SK-N-SH (cell line): ENCODE results near the gene TAS2R30. TPM values are rescaled to one million over a fixed set of nuclear protein-coding genes. Genes with fewer than 3 reads are reported as not detected.
"Not testable (repeated sequence)": the region's sequence is repeated elsewhere in the genome, so short reads cannot be mapped to it uniquely, and the experiment has no call there.

Experiments used
- CTCF ChIA-PET: fragments of 300-600, 350-600 bp; formaldehyde crosslinking; extraction: SDS; loops from one replicate; lab custom pipeline; 2021; lab: Yijun Ruan, JAX
- POLR2A ChIA-PET: fragments of 350-600 bp; sonication (Branson Sonifier 250); formaldehyde crosslinking; extraction: SDS; loops from one replicate; lab custom pipeline; 2020; ENCODE audit warnings: antibody characterized with exemption, inconsistent platforms; lab: Yijun Ruan, JAX
- DNase-seq: peaks from one replicate; pipeline ENCODE4 v3.0.0; 2012
- H2AFZ ChIP-seq: fragments of 200-600 bp; sonication (generic); 2 replicates; pipeline ENCODE4 v1.8.1; 2016; ENCODE audit warnings: antibody characterized with exemption, mild to moderate bottlenecking, low read depth
- H3F3A ChIP-seq: fragments of 200-600 bp; sonication (generic); replicated peaks from 2 replicates; pipeline ENCODE3; 2016; ENCODE audit warnings: antibody characterized with exemption, mild to moderate bottlenecking; ENCODE audit not compliant: insufficient read depth
- H3K27ac ChIP-seq, 2 experiments: fragments of 200-500 bp in 1 of 2; fragments of 200-600 bp in 1 of 2; sonication (Bioruptor generic) in 1 of 2; sonication (generic), shearing (Covaris generic) in 1 of 2; 2 replicates each; pipeline versions ENCODE4 v1.5.1 to v1.6.1; 2014 to 2016; ENCODE audit warnings: low read depth in 2 of 2, inconsistent platforms in 1 of 2, low read length in 1 of 2, mild to moderate bottlenecking in 1 of 2, mixed read lengths in 1 of 2
- H3K27me3 ChIP-seq: fragments of 200-600 bp; sonication (generic), shearing (Covaris generic); 2 replicates; pipeline ENCODE4 v1.6.1; 2016; ENCODE audit warnings: mixed run types; ENCODE audit not compliant: insufficient read depth
- H3K36me3 ChIP-seq, 2 experiments: fragments of 200-500 bp in 1 of 2; fragments of 200-600 bp in 1 of 2; sonication (Bioruptor generic) in 1 of 2; sonication (generic) in 1 of 2; replicated peaks in 1 of 2; 2 replicates each; pipeline versions ENCODE3 to v1.5.1; 2014 to 2016; ENCODE audit warnings: low read length in 1 of 2, mild to moderate bottlenecking in 1 of 2; ENCODE audit not compliant: insufficient read depth in 2 of 2, control insufficient read depth in 1 of 2
- H3K4me1 ChIP-seq, 2 experiments: fragments of 200-500 bp in 1 of 2; fragments of 200-600 bp in 1 of 2; sonication (Bioruptor generic) in 1 of 2; sonication (generic), shearing (Covaris generic) in 1 of 2; 2 replicates each; pipeline versions ENCODE4 v1.5.1 to v1.6.1; 2014 to 2016; ENCODE audit warnings: low read depth in 1 of 2, low read length in 1 of 2, mixed run types in 1 of 2; ENCODE audit not compliant: insufficient read depth in 2 of 2, control insufficient read depth in 1 of 2
- H3K4me2 ChIP-seq: fragments of 200-600 bp; sonication (generic), shearing (Covaris generic); 2 replicates; pipeline ENCODE4 v1.6.1; 2017; ENCODE audit warnings: mixed run types
- H3K4me3 ChIP-seq, 2 experiments: fragments of 200-500 bp in 1 of 2; fragments of 200-600 bp in 1 of 2; sonication (Bioruptor generic) in 1 of 2; sonication (generic), shearing (Covaris generic) in 1 of 2; 2 replicates each; pipeline versions ENCODE4 v1.5.1 to v1.8.1; 2014 to 2016; ENCODE audit warnings: low read depth in 2 of 2, inconsistent platforms in 1 of 2, low read length in 1 of 2, mild to moderate bottlenecking in 1 of 2, mixed read lengths in 1 of 2, moderate library complexity in 1 of 2
- H3K79me2 ChIP-seq: fragments of 200-600 bp; sonication (generic); 2 replicates; pipeline ENCODE4 v1.8.1; 2017; ENCODE audit warnings: mild to moderate bottlenecking; ENCODE audit not compliant: insufficient read depth
- H3K9ac ChIP-seq: fragments of 200-600 bp; sonication (generic); 2 replicates; pipeline ENCODE4 v1.6.1; 2017; ENCODE audit warnings: mixed run types
- H3K9me2 ChIP-seq: fragments of 200-600 bp; sonication (generic); 2 replicates; pipeline ENCODE4 v1.6.1; 2017; ENCODE audit warnings: mixed run types
- H3K9me3 ChIP-seq: fragments of 200-600 bp; sonication (generic); 2 replicates; pipeline ENCODE4 v1.6.1; 2017; ENCODE audit warnings: mixed run types, mild to moderate bottlenecking, moderate library complexity
- H4K20me1 ChIP-seq: fragments of 200-600 bp; sonication (generic); 2 replicates; pipeline ENCODE4 v1.6.1; 2017; ENCODE audit warnings: mild to moderate bottlenecking, mixed run types; ENCODE audit not compliant: insufficient read depth
- EP300 ChIP-seq, 2 experiments: IDR thresholded peaks; 2 replicates each; pipeline versions ENCODE4 v1.4.0 to v1.6.1; 2012; ENCODE audit warnings: borderline replicate concordance in 1 of 2, low read depth in 1 of 2, low read length in 1 of 2
- FOSL2 ChIP-seq: IDR thresholded peaks from 2 replicates; pipeline ENCODE4 v1.4.0; 2012; ENCODE audit warnings: low read depth, mild to moderate bottlenecking, moderate library complexity, borderline replicate concordance
- FOXJ3 ChIP-seq: sonication (generic); formaldehyde crosslinking; IDR thresholded peaks from 2 replicates; pipeline ENCODE4 v1.5.1; 2020; ENCODE audit warnings: mild to moderate bottlenecking, missing genetic modification reagents
- GABPA ChIP-seq: IDR thresholded peaks from 2 replicates; pipeline ENCODE4 v1.4.0; 2012; ENCODE audit warnings: low read depth, mild to moderate bottlenecking
- GATA2 ChIP-seq: sonication (generic); formaldehyde crosslinking; IDR thresholded peaks from 2 replicates; pipeline ENCODE4 v1.5.0; 2020; ENCODE audit warnings: mild to moderate bottlenecking, missing genetic modification reagents
- IRF3 ChIP-seq: fragments of 150-350 bp; IDR thresholded peaks from 2 replicates; pipeline ENCODE4 v1.6.1; 2016; ENCODE audit warnings: mild to moderate bottlenecking, low read depth, low read length
- MAX ChIP-seq: IDR thresholded peaks from 2 replicates; pipeline ENCODE4 v1.4.0; 2012; ENCODE audit warnings: low read depth
- MXI1 ChIP-seq: IDR thresholded peaks from 2 replicates; pipeline ENCODE4 v1.6.1; 2012; ENCODE audit warnings: mild to moderate bottlenecking, low read depth, low read length, improper control_type of control experiment
- NFIC ChIP-seq: IDR thresholded peaks from 2 replicates; pipeline ENCODE4 v1.4.0; 2012; ENCODE audit warnings: borderline replicate concordance
- PBX3 ChIP-seq: IDR thresholded peaks from 2 replicates; pipeline ENCODE4; 2012
- RAD21 ChIP-seq: IDR thresholded peaks from 2 replicates; pipeline ENCODE4 v1.6.1; 2012; ENCODE audit warnings: mild to moderate bottlenecking, low read length
- REST ChIP-seq: IDR thresholded peaks from 2 replicates; pipeline ENCODE4 v1.6.1; 2012; ENCODE audit warnings: mild to moderate bottlenecking, low read depth, low read length, moderate library complexity
- RFX5 ChIP-seq: IDR thresholded peaks from 2 replicates; pipeline ENCODE4 v1.6.1; 2012; ENCODE audit warnings: mild to moderate bottlenecking, improper control_type of control experiment, low read length
- TCF12 ChIP-seq: IDR thresholded peaks from 2 replicates; pipeline ENCODE4 v1.4.0; 2012
- USF1 ChIP-seq: IDR thresholded peaks from 2 replicates; pipeline ENCODE4 v1.4.0; 2012; ENCODE audit warnings: low read depth, borderline replicate concordance
- USF2 ChIP-seq: fragments of 150-350 bp; IDR thresholded peaks from 2 replicates; pipeline ENCODE4 v1.6.1; 2017; ENCODE audit warnings: antibody characterized with exemption, low read length, low read depth, borderline replicate concordance
- YY1 ChIP-seq: IDR thresholded peaks from 2 replicates; pipeline ENCODE4 v1.4.0; 2012; ENCODE audit warnings: low read depth, mild to moderate bottlenecking
- ZBTB33 ChIP-seq: IDR thresholded peaks from 2 replicates; pipeline ENCODE4 v1.4.0; 2012; ENCODE audit warnings: low read depth, borderline replicate concordance
- WGBS: methylation state at CpG from one replicate; pipeline ENCODE4 v1.1.6; 2017; ENCODE audit warnings: low lambda C conversion rate; 5-methylcytosine and 5-hydroxymethylcytosine counted together
- polyA plus RNA-seq, 3 experiments: library from polyadenylated mRNA; depleted of rRNA; stranded (reverse); fragments of >200 nt; gene quantifications; 2 replicates each; pipeline ENCODE4 v1.2.3, GENCODE V29; 2012

Gene TAS2R30
- polyA plus RNA-seq, 1 of the 3 experiments (the other 2 are of a cell fraction), result 0.05 TPM

- TF ChIP-seq ZBTB33, result no peak
- no peak for TF ChIP-seq MXI1
- TF ChIP-seq TCF12, result no peak
- no peak for TF ChIP-seq YY1
- no peak for TF ChIP-seq MAX
- TF ChIP-seq FOSL2, result no peak
- TF ChIP-seq PBX3, result no peak
- TF ChIP-seq USF2, result no peak
Measured at GRCh38 chr12:11106288-11106687, 28.2 kb downstream of the TAS2R30 start (continued).

- Histone ChIP-seq H3K4me2 (no peak overlapping the region), H3K27me3 (no peaks in the 10 kb centered on the region), H3K9ac (no peak overlapping the region), H3K9me2 (no peaks in the 10 kb centered on the region), H3K27ac (no peak overlapping the region), H3K9me3 (no peaks in the 10 kb centered on the region), H3K79me2 (peaks cover 65% of the 10 kb centered on the region), H2AFZ (no peak overlapping the region), H4K20me1 (no peaks in the 10 kb centered on the region), H3K36me3 (peaks cover 0 to 22% of the 10 kb centered on the region in 2 experiments), H3K4me1 (no peaks in the 10 kb centered on the region), H3K4me3 (no peak overlapping the region), H3F3A (no peaks in the 10 kb centered on the region)
- no peak for DNase-seq
- TF ChIP-seq GABPA, result no peak
- no peak for TF ChIP-seq NFIC
- no peak for TF ChIP-seq RFX5
- TF ChIP-seq RAD21, result no peak
- TF ChIP-seq GATA2, result no peak
- no peak for TF ChIP-seq FOXJ3 (CRISPR knock-in tag)
- no peak for TF ChIP-seq REST
- TF ChIP-seq EP300 (IDR thresholded peaks at IDR 0.05; ENCODE audit: borderline replicate concordance in 1 of 2, low read depth in 1 of 2, low read length in 1 of 2), result no peak
- no peak for TF ChIP-seq TCF12
- no peak for TF ChIP-seq IRF3
- TF ChIP-seq USF1, result no peak
- ChIA-PET POLR2A (no interaction called here), CTCF (no interaction called here)
- 27% methylated on average over 2 of the region's 2 CpGs for WGBS
Measured at GRCh38 chr12:11105546-11105945, 28.9 kb downstream of the TAS2R30 start.

GRCh38 chr12:11094910-11095309 lies 39.5 kb downstream of the TAS2R30 start:
- DNase-seq, H3K4me1 ChIP-seq, H3K9me2 ChIP-seq, H3K79me2 ChIP-seq, H3K4me2 ChIP-seq, H3K36me3 ChIP-seq, H3F3A ChIP-seq, H3K9ac ChIP-seq, CTCF ChIA-PET, H3K4me3 ChIP-seq, H3K27ac ChIP-seq, POLR2A ChIA-PET, H3K9me3 ChIP-seq, H2AFZ ChIP-seq, H3K27me3 ChIP-seq, H4K20me1 ChIP-seq: not testable (repeated sequence)
- WGBS, result no CpG with 5 or more reads among the region's 2 CpGs
